HG03571 (cell line): ENCODE results near the gene ZBTB33.
A peak's percentile ranks its signal among the peaks of the same experiment; 100 is the strongest.

Experiments used
- ATAC-seq: cut with Tn5 transposase; IDR thresholded peaks from one replicate; pipeline ENCODE4 v1.9.1; 2021; ENCODE audit not compliant: unreplicated experiment

Gene ZBTB33

GRCh38 chrX:120250522-120251271 lies at the start of gene ZBTB33:
ZBTB33 (plus strand) TSS chrX:120250812; CDS start chrX:120253416, 2,604 bp downstream.
- peak; percentile 99 for ATAC-seq

- no peak for ATAC-seq
Observed at GRCh38 chrX:120200851-120201250, 49.8 kb upstream of the ZBTB33 start.

- ATAC-seq: no peak
Observed at GRCh38 chrX:120205816-120206753, 44.5 kb upstream of the ZBTB33 start.

GRCh38 chrX:120207009-120207605 lies 43.5 kb upstream of the ZBTB33 start:
- ATAC-seq: no peak

GRCh38 chrX:120213438-120214265 lies 37.0 kb upstream of the ZBTB33 start:
- ATAC-seq: no peak

GRCh38 chrX:120223374-120223773 lies 27.2 kb upstream of the ZBTB33 start:
- ATAC-seq: no peak

- ATAC-seq: no peak
Observed at GRCh38 chrX:120224388-120224787, 26.2 kb upstream of the ZBTB33 start.

GRCh38 chrX:120228187-120228908 lies 22.3 kb upstream of the ZBTB33 start:
- ATAC-seq: no peak

- no peak for ATAC-seq
Observed at GRCh38 chrX:120235284-120235683, 15.3 kb upstream of the ZBTB33 start.

- no peak for ATAC-seq
Observed at GRCh38 chrX:120236687-120237479, 13.7 kb upstream of the ZBTB33 start.

- ATAC-seq: no peak
Observed at GRCh38 chrX:120238933-120239332, 11.7 kb upstream of the ZBTB33 start.

- no peak for ATAC-seq
Observed at GRCh38 chrX:120242813-120243212, 7.8 kb upstream of the ZBTB33 start.

- ATAC-seq: peak; percentile 19
Observed at GRCh38 chrX:120244395-120244734, 6.2 kb upstream of the ZBTB33 start.

GRCh38 chrX:120244735-120245498 lies 5.7 kb upstream of the ZBTB33 start:
- peak; percentile 75 for ATAC-seq

- no peak for ATAC-seq
Observed at GRCh38 chrX:120251471-120252011, 929 bp downstream of the ZBTB33 start.

GRCh38 chrX:120253784-120254183 lies 3.2 kb downstream of the ZBTB33 start:
- ATAC-seq: no peak

GRCh38 chrX:120260369-120260768 lies 9.8 kb downstream of the ZBTB33 start:
- no peak for ATAC-seq
